Thyroid gland (tissue), 4 donors: ENCODE data around the gene PDE4B.

ENCODE experiments used
- POLR2A ChIP-seq, 2 donors: fragments of 450-650 bp; IDR thresholded peaks; one replicate each; pipeline ENCODE4 v1.6.1; 2017; ENCODE audit warnings: antibody characterized with exemption in 2 of 2, mild to moderate bottlenecking in 2 of 2, moderate library complexity in 1 of 2
- TF ChIP-seq, protein P1 (sequence below), 6 experiments: fragments of 200-600 bp in 3 of 6; fragments of 450-650 bp in 3 of 6; sonication (generic) in 3 of 6; IDR thresholded peaks; one replicate each; pipeline ENCODE4 v1.5.1; 2016 to 2019; ENCODE audit warnings: antibody characterized with exemption in 6 of 6, mild to moderate bottlenecking in 2 of 6, inconsistent platforms in 1 of 6, moderate library complexity in 1 of 6

DNA sequence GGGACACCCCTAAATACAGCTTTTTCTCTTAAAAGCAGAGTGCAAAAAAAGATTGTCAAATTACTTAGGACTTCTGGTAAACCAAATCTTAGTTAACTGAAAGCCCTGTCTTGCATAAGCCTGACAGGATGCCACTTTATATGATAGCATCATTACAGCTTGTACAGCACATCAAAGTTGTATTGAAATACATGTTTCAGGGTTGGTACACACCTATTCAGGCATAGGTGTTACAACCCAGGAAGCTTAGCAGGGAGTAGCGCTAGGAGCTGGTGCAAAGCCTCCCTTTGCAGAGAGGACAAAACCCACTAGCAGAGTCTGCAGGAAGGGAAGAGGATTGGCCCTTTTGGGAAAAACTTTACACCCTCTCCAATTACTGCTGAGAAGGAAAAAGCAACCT lies 482.4 kb downstream of the PDE4B start:
- TF ChIP-seq, protein P1, sequence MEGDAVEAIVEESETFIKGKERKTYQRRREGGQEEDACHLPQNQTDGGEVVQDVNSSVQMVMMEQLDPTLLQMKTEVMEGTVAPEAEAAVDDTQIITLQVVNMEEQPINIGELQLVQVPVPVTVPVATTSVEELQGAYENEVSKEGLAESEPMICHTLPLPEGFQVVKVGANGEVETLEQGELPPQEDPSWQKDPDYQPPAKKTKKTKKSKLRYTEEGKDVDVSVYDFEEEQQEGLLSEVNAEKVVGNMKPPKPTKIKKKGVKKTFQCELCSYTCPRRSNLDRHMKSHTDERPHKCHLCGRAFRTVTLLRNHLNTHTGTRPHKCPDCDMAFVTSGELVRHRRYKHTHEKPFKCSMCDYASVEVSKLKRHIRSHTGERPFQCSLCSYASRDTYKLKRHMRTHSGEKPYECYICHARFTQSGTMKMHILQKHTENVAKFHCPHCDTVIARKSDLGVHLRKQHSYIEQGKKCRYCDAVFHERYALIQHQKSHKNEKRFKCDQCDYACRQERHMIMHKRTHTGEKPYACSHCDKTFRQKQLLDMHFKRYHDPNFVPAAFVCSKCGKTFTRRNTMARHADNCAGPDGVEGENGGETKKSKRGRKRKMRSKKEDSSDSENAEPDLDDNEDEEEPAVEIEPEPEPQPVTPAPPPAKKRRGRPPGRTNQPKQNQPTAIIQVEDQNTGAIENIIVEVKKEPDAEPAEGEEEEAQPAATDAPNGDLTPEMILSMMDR (IDR thresholded peaks at IDR 0.05) = no peak
- TF ChIP-seq POLR2A (IDR thresholded peaks at IDR 0.05) = no peak
